Measurements from ENCODE around the gene FSTL5.

The FSTL5 gene

GRCh38 chr4:161546902-161547301, 616.9 kb downstream of the FSTL5 start:
- no peak for DNase-seq
- no peaks in the 10 kb centered on the region for H3K27me3 Mint-ChIP-seq
- H3K36me3 Mint-ChIP-seq (ENCODE audit: low read depth), result no peaks in the 10 kb centered on the region
- peaks cover 14% of the 10 kb centered on the region for H3K9me3 Mint-ChIP-seq
- ATAC-seq, result no peak
- no peaks in the 10 kb centered on the region for H3K4me1 Mint-ChIP-seq
- no peak overlapping the region for H3K4me3 Mint-ChIP-seq
- H3K27ac Mint-ChIP-seq, result no peak overlapping the region

- ATAC-seq, result no peak
- Mint-ChIP-seq H3K27me3 (no peaks in the 10 kb centered on the region), H3K36me3 (ENCODE audit: low read depth) (no peaks in the 10 kb centered on the region), H3K4me1 (no peaks in the 10 kb centered on the region), H3K9me3 (peaks cover 13% of the 10 kb centered on the region), H3K4me3 (no peak overlapping the region), H3K27ac (no peak overlapping the region)
- DNase-seq, result no peak
These were observed 623.5 kb downstream of the FSTL5 start for GRCh38 chr4:161540265-161540664.

- Mint-ChIP-seq H3K4me1 (no peaks in the 10 kb centered on the region), H3K36me3 (ENCODE audit: low read depth) (no peaks in the 10 kb centered on the region), H3K9me3 (peaks cover 19% of the 10 kb centered on the region), H3K27ac (no peak overlapping the region), H3K27me3 (no peaks in the 10 kb centered on the region), H3K4me3 (no peak overlapping the region)
- DNase-seq, result no peak
- no peak for ATAC-seq
These were observed 624.9 kb downstream of the FSTL5 start for GRCh38 chr4:161538941-161539340.

- DNase-seq (no peak), ATAC-seq (no peak)
- H3K4me1 Mint-ChIP-seq, result no peaks in the 10 kb centered on the region
- H3K27ac Mint-ChIP-seq, result no peak overlapping the region
- H3K9me3 Mint-ChIP-seq, result peaks cover 13% of the 10 kb centered on the region
- H3K4me3 Mint-ChIP-seq, result no peak overlapping the region
- H3K36me3 Mint-ChIP-seq (ENCODE audit: low read depth), result no peaks in the 10 kb centered on the region
- H3K27me3 Mint-ChIP-seq, result no peaks in the 10 kb centered on the region
These were observed 633.1 kb downstream of the FSTL5 start for GRCh38 chr4:161530710-161531109.

DNA sequence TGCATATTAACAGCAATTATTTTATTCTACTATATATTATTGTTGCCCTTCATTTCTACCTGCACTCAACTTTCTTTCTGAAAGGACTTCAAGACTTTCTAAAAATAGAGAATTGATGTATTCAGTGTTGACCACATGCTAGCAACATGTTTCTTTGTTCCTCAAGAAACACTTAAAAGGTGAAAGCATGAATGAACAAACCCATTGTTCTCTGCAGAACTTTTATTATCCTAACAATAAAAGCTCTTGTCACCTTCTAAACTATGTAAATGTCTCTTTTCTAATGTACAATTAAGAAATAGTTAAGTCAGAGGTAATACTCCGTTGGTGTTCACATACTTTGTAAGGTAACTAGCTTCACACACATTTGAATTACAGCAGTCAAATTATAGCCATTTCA, 638.7 kb downstream of the FSTL5 start:
- peaks cover 8% of the 10 kb centered on the region for H3K9me3 Mint-ChIP-seq
- H3K4me3 Mint-ChIP-seq, result no peak overlapping the region
- H3K27ac Mint-ChIP-seq, result no peak overlapping the region
- ATAC-seq, result no peak
- H3K27me3 Mint-ChIP-seq, result no peaks in the 10 kb centered on the region
- no peak for DNase-seq
- no peaks in the 10 kb centered on the region for H3K4me1 Mint-ChIP-seq
- H3K36me3 Mint-ChIP-seq (ENCODE audit: low read depth), result no peaks in the 10 kb centered on the region

DNA sequence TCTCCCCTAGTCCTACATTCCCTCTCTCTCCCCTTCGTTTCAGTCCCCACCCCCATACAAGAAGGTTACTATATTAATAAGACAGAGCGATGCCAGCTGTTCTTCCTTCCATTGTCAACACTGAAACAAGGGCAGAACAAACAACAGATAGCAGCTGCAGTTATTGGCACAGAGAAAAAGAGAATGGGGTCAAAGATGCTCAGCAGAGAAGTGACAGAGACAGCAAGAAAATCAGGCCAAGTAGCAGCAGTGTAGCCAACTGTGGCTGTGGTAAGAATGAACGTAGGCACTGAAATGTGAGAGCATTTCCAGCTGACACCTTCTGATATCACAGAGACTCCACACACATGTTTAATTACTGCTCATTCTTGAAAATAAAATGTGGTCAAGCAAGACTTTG, 641.8 kb downstream of the FSTL5 start:
- Mint-ChIP-seq H3K27me3 (no peaks in the 10 kb centered on the region), H3K27ac (no peak overlapping the region), H3K36me3 (ENCODE audit: low read depth) (no peaks in the 10 kb centered on the region), H3K4me1 (no peaks in the 10 kb centered on the region), H3K4me3 (no peak overlapping the region), H3K9me3 (peaks cover 14% of the 10 kb centered on the region)
- DNase-seq (no peak), ATAC-seq (no peak)

- H3K27me3 Mint-ChIP-seq, result no peaks in the 10 kb centered on the region
- DNase-seq, result no peak
- no peak for ATAC-seq
These were observed 644.2 kb downstream of the FSTL5 start for GRCh38 chr4:161519611-161520010.

DNA sequence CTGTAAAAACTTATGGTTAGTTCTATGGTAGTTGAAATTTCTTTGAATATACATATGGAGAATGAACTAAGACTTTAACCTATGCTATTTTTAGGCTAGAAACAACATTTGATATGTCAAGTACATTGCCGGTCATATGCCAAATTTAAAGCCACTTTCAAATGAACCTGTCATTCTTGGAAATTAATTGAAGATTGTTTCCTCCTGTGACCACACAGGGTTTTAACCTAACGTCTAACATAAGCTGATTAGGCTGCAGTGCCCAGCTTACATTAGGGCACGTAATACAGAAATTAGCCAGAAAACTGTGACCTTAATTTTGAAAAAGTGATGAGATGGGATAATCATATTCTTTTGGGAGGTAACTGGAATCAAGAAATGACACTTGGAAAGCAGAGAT, 645.9 kb downstream of the FSTL5 start:
- no peak overlapping the region for H3K27ac Mint-ChIP-seq
- DNase-seq (no peak), ATAC-seq (no peak)
- H3K4me1 Mint-ChIP-seq, result no peaks in the 10 kb centered on the region
- no peaks in the 10 kb centered on the region for H3K27me3 Mint-ChIP-seq
- H3K9me3 Mint-ChIP-seq, result peaks cover 10% of the 10 kb centered on the region
- H3K4me3 Mint-ChIP-seq, result no peak overlapping the region
- H3K36me3 Mint-ChIP-seq (ENCODE audit: low read depth), result no peaks in the 10 kb centered on the region

More at GRCh38 chr4:161519611-161520010, 644.2 kb downstream of the FSTL5 start:
- no peaks in the 10 kb centered on the region for H3K4me1 Mint-ChIP-seq
- H3K27ac Mint-ChIP-seq, result no peak overlapping the region
- no peak overlapping the region for H3K4me3 Mint-ChIP-seq
- peaks cover 10% of the 10 kb centered on the region for H3K9me3 Mint-ChIP-seq
- no peaks in the 10 kb centered on the region for H3K36me3 Mint-ChIP-seq (ENCODE audit: low read depth)

DNA sequence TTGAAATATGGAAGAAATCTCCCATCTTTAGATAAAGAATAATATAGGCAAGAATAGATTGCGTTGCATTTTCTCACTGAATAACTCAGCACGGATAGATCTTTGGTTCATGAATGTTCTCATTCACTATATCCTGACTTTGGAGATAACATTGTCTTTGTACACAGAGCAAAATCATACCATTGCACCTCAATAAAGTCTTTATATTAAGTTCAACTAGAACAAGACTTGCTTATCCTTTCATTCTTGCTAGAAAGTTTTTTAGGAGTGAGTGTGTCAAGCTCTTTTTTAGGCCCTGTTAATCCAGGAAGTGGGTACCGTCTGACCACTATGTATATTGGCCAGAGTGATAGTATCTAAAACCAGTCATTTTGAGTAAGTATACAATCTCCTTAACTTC, 658.7 kb downstream of the FSTL5 start:
- ATAC-seq (no peak), DNase-seq (no peak)
- Mint-ChIP-seq H3K27ac (no peak overlapping the region), H3K36me3 (ENCODE audit: low read depth) (no peaks in the 10 kb centered on the region), H3K27me3 (no peaks in the 10 kb centered on the region), H3K9me3 (no peaks in the 10 kb centered on the region), H3K4me1 (no peaks in the 10 kb centered on the region), H3K4me3 (no peak overlapping the region)

DNA sequence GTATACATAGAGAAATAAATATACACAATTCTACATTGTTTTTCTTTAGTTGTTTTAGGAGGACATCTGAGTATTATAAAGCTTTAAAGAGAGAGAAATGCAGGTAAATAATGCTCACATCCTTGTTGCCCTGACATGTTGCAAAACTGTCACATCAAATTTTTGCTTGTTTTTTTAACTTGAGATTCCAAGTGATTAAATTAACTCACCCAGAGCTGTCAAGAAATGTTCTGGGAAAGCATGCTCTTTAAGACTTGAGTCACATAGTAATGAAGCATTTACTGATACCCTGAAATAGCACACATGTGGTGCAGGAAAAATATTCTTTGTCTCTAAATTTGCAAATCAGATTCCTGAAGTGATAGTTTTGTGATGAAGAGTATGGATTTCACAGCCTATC, 665.6 kb downstream of the FSTL5 start:
- H3K4me3 Mint-ChIP-seq, result no peak overlapping the region
- H3K36me3 Mint-ChIP-seq (ENCODE audit: low read depth), result no peaks in the 10 kb centered on the region
- H3K27me3 Mint-ChIP-seq, result no peaks in the 10 kb centered on the region
- no peaks in the 10 kb centered on the region for H3K4me1 Mint-ChIP-seq
- H3K27ac Mint-ChIP-seq, result no peak overlapping the region
- no peak for DNase-seq
- H3K9me3 Mint-ChIP-seq, result no peaks in the 10 kb centered on the region
- no peak for ATAC-seq

DNA sequence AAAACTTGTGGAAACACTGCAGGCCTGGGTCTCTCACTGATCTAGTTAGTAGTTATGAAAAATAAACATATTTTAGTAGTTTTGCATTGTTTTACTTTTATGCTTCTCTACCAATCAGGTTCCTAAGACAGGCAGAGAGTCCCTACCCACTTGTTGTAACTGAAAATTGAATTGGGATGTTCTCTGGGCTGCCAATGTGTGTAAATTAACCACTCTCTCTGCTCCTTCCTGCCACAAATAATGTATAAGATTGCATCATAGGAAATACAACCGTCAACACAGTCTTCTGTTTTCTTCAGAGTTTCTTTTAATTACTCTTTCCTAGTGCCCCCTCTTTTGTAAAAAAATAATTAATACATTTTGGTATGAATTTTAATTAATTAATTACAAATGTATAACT, 677.3 kb downstream of the FSTL5 start:
- DNase-seq (no peak), ATAC-seq (no peak)
- Mint-ChIP-seq H3K4me3 (no peak overlapping the region), H3K9me3 (peaks cover 6% of the 10 kb centered on the region), H3K4me1 (no peaks in the 10 kb centered on the region), H3K27ac (no peak overlapping the region), H3K27me3 (no peaks in the 10 kb centered on the region), H3K36me3 (ENCODE audit: low read depth) (no peaks in the 10 kb centered on the region)

- H3K27ac Mint-ChIP-seq, result no peak overlapping the region
- no peak for DNase-seq
- peaks cover 4% of the 10 kb centered on the region for H3K9me3 Mint-ChIP-seq
- H3K4me1 Mint-ChIP-seq, result no peaks in the 10 kb centered on the region
- H3K36me3 Mint-ChIP-seq (ENCODE audit: low read depth), result no peaks in the 10 kb centered on the region
- ATAC-seq, result no peak
- no peak overlapping the region for H3K4me3 Mint-ChIP-seq
- no peaks in the 10 kb centered on the region for H3K27me3 Mint-ChIP-seq
These were observed 697.5 kb downstream of the FSTL5 start for GRCh38 chr4:161466316-161466715.

DNA sequence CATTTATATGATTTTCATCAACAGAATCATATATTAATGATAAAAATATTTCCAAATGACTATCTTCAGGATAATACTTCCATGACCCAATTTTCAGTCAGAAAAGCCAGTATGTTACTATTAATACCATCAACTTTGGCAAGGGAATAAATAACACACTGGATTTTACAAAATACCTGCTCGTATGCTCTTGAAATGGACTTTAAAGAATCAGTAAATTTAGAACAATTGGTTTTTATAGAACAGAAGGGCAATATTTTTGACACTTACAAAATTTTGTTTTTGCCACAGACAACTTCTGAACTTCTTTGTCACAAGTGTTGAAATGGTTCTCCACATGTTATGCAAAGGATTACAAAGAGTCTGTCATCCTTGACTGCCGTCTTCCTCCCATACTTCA, 700.4 kb downstream of the FSTL5 start:
- Mint-ChIP-seq H3K4me1 (no peaks in the 10 kb centered on the region), H3K27me3 (no peaks in the 10 kb centered on the region), H3K36me3 (ENCODE audit: low read depth) (no peaks in the 10 kb centered on the region), H3K4me3 (no peak overlapping the region), H3K27ac (no peak overlapping the region), H3K9me3 (peaks cover 9% of the 10 kb centered on the region)
- ATAC-seq, result no peak
- no peak for DNase-seq

DNA sequence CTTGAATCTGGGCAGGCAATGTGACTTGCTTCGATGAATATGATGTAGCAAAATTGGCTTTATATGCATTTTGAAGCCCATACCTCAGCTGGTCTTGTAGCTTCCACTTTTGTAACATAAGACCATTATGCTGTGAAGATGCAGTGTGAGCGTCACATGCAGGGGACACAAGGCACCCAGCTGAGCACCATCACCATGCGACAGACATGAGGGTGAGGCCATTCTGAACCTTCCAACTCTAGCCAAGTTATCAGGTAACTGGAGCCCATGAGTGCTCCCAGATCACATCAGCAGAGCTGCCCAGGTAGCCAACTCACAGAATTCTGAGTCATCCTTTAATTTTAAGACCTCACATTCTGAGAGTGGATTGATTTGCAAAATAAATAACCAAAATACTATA, 705.9 kb downstream of the FSTL5 start:
- Mint-ChIP-seq H3K36me3 (ENCODE audit: low read depth) (no peaks in the 10 kb centered on the region), H3K27ac (no peak overlapping the region), H3K4me1 (no peaks in the 10 kb centered on the region), H3K9me3 (peaks cover 5% of the 10 kb centered on the region), H3K27me3 (no peaks in the 10 kb centered on the region), H3K4me3 (no peak overlapping the region)
- DNase-seq (no peak), ATAC-seq (no peak)

- Mint-ChIP-seq H3K9me3 (peaks cover 5% of the 10 kb centered on the region), H3K27ac (no peak overlapping the region), H3K4me1 (no peaks in the 10 kb centered on the region), H3K27me3 (no peaks in the 10 kb centered on the region), H3K4me3 (no peak overlapping the region), H3K36me3 (ENCODE audit: low read depth) (no peaks in the 10 kb centered on the region)
- DNase-seq, result no peak
- no peak for ATAC-seq
These were observed 706.5 kb downstream of the FSTL5 start for GRCh38 chr4:161457311-161457710.

DNA sequence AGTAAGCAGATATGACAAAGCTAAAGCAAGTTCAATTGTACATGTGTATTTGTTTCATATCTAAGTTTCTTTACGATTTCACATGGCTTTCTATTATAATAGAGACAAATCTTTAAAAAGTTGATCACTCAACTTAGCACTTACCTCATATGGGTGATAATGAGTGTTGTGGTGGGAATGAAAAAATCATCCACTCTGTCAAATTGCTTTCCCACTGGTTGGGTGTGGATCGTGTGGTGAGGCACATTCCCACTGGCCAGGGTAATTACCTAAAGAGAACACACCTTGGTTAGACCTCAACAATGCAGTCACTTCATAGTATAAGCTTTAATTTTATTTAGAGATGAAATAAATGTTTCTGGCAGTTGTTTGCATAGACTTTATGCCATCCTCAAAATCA, 708.9 kb downstream of the FSTL5 start:
- ATAC-seq (no peak), DNase-seq (no peak)
- Mint-ChIP-seq H3K27me3 (no peaks in the 10 kb centered on the region), H3K4me3 (no peak overlapping the region), H3K36me3 (ENCODE audit: low read depth) (no peaks in the 10 kb centered on the region), H3K27ac (no peak overlapping the region), H3K9me3 (no peaks in the 10 kb centered on the region), H3K4me1 (no peaks in the 10 kb centered on the region)

Data from activated naive CD8-positive, alpha-beta T cell treated with anti-CD3 and anti-CD28 coated beads, Interleukin-2, amount 50 U/mL, for 24 hours (primary cell).